Stimulated activated CD8-positive, alpha-beta memory T cell treated with anti-CD3 and anti-CD28 coated beads, Interleukin-15, amount 100 ng/mL, for 4 hours (primary cell): ENCODE results near the gene CALHM5.

Source experiments
- DNase-seq, 2 donors: peaks; one replicate each; pipeline ENCODE4 v3.0.0-alpha.2; 2020; ENCODE audit warnings: low read depth in 2 of 2

Gene CALHM5

DNA sequence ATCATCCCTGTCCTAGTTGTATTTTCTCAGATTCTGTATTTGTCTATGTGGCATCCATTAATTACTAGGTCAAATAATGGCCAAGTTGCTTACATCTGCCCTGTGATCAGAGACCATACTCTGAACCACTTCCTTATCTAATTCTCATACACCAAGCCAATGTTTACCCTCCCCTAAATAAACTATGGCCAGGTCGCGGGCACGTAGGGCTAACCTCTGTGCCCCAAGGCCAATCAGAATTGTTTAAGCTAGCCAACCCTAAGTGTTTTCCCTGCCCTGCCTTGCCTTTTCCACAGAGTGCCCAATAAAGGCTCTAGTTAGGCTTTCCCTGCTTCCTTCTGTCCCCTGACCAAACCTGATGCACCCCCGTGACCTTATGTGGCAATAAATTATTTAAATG, 39.4 kb downstream of the CALHM5 start:
- no peak for DNase-seq

- DNase-seq: no peak
Observed at GRCh38 chr6:116553451-116553850, 42.0 kb downstream of the CALHM5 start, which contains the start of gene CALHM4. Gene CALHM4 (plus strand): TSS chr6:116553751. CDS start chr6:116553794, 43 bp downstream.

DNA sequence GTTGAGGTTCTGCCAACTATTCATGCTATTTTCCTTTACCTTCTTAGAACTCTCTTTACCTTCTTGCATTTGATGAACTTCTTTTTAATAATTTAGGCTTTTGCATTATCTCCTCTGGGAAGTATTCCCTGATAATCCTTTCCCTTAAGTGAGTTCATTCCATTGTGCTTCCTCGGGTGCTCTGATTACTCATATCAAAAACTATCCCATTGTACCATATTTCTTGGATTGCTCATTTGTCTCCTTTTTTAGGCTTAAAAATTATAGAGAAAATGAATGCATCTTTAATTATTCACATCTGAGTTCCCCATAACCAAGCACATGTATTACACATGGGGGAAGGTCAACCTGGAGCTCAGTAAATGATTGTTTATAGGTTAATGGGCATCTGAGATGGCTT, 44.6 kb downstream of the CALHM5 start:
- DNase-seq: no peak

- DNase-seq: no peak
Observed at GRCh38 chr6:116556814-116557415, 45.5 kb downstream of the CALHM5 start.

- no peak for DNase-seq
Observed at GRCh38 chr6:116557893-116558292, 46.5 kb downstream of the CALHM5 start.

DNA sequence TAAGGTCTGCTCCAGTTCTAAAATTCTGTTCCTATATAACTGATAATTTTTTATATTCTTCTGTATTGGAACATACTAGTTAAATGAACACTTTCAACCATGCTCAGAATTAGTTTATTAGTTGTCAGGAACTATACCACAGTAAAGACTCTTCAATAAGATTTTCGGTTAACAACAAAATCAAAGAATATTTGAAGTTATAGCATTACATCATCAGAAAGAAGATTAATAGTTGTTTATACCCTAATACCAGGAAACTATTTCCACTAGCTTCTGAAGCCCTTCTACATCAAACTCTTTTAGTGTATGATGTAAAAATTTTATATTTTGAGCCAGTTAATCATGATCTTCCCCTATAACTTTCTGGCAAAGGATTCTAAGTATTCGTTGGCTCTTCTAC, 48.7 kb downstream of the CALHM5 start:
- no peak for DNase-seq

DNA sequence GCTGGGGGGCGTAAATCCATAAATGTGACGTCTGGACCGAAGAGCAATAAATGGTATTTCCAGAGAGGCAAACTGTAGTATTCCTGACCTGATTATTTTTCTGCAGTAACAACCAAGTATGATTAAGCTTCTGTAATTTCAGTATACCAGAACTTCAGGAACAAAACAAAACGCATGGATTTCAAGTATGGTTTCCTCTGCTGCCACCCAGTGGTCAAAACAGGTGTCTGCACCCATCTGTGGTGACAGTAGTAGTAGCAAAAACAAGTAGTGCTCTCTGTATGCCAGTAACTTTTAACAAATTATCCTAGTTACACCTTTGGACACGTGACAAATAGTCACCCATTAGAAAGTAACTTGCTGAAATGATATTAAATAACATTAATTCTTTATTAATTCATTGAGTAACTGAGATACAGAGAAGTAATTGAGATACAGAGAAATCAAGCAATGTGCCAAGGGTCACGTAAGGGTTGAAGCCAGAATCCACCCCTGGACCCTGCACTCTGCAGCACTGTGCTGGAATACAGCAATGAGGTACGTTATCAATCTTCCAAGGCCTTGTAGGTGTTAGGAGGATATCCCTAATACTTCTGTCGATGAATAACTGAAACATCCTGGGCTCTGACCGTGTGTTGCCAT, 50.1 kb downstream of the CALHM5 start:
- DNase-seq: peak in 1 of 2 donors; percentile 32

DNA sequence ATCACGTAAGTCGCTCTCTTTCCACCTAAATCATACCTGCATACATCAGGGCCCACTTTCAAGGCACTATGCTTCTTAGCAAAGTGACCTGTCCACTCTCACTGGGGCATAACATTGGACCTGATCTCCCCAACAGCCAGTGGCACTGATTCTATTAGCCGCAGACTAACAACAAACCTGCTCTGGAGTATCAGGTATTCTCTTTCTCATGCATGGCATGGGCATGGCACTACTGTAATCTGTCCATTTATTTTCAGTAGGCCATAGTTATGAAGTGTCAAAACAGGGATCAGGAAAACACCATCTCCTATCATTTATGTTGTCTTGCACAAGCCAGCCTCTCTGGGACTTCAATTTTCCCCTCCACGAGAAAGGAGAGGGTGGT, 50.6 kb downstream of the CALHM5 start:
- no peak for DNase-seq

DNA sequence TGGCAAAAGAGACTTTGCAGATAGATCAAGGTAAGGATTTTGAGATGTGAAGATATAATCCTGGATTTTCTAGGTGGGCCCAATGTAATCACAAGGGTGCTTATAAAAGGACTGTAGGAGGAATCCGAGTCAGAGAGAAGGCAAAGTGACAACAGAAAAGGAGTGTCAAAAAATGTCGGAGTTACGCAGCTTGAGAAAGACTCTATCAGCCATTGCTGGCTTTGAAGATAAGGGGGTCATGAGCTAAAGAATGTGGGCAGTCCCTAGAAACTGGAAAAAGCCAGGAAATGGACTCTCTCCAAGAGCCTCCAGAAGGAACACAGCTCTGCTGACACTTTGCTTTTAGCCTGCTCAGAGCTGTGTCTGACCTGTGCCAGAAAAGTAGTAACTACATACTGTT, 51.2 kb downstream of the CALHM5 start:
- DNase-seq: no peak

GRCh38 chr6:116563830-116564229, 52.4 kb downstream of the CALHM5 start:
- DNase-seq: no peak

DNA sequence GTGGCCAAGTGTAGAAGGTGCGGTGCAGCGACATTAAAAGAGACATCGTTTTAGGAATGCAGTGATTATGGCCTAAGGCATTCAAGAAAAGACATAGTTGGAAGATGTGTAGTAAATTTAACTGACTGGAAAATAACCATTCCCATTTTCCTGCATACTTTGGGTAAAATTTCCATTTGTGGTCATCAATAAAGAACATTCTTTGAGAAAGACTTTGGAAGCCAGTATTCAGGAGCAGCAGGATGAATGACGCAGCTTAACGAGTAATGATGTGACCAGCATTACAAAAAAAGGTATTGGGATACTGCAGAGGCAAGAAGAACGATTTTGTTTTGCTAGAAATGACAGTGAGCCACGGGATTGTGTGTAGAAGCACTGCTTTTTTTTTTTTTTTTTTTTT, 52.9 kb downstream of the CALHM5 start:
- no peak for DNase-seq

- DNase-seq: no peak
Observed at GRCh38 chr6:116564921-116565872, 53.8 kb downstream of the CALHM5 start.

GRCh38 chr6:116568111-116568510, 56.7 kb downstream of the CALHM5 start:
- DNase-seq: no peak

GRCh38 chr6:116568821-116569755, 57.6 kb downstream of the CALHM5 start:
- no peak for DNase-seq

GRCh38 chr6:116570856-116571682, 59.6 kb downstream of the CALHM5 start, which contains the start of gene RWDD1:
Gene RWDD1 (plus strand): TSS chr6:116571504. CDS start chr6:116571583, 79 bp downstream.
- peak; percentile 97 to 98 for DNase-seq

- DNase-seq: no peak
Observed at GRCh38 chr6:116571683-116572000, 60.2 kb downstream of the CALHM5 start.

GRCh38 chr6:116572162-116572561, 60.7 kb downstream of the CALHM5 start:
- DNase-seq: no peak
